ENCODE data around the gene SYCE3.
A peak's percentile ranks its signal among the peaks of the same experiment; 100 is the strongest.
"Not testable (repeated sequence)": the region's sequence is repeated elsewhere in the genome, so short reads cannot be mapped to it uniquely, and the experiment has no call there.

The SYCE3 gene

GRCh38 chr22:50529416-50529896, 33.3 kb downstream of the SYCE3 start:
- no peak for DNase-seq

DNA sequence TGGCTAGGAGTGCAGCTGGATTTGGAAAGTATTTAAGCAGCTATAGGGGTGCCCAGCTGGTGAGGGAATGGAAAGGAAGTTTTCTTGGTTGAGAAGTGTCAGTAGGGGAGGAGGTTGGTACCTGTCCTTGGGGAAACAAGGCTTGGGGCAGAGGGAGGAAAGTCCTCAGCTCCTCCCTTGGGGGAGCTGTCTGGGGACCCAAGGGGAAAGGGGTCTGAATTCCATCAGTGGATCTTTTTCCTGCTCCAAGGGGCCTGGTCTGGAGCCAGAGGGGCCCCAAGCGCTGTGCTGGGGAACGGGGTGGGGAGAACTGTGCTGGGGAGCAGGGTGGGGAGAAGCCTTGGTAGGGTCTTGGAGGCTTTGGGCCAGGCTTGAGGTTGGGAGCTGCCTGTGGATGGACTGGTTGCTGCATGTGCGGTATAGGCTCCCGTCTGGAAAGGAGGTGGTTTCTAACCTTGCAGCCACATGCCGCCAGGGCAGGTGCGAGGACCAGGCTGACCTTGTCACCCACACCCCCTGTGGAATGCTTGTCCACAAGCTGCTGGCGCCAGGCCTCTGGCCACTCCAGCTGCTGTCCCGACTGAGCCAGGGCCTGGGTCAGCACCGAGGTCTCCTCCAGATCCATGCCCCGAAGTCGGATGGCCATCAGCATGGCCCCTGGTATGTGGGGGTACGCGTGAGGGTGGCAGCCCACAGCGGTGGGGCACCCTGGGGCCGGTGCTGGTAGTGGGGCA, 33.9 kb downstream of the SYCE3 start:
- no peak for DNase-seq

DNA sequence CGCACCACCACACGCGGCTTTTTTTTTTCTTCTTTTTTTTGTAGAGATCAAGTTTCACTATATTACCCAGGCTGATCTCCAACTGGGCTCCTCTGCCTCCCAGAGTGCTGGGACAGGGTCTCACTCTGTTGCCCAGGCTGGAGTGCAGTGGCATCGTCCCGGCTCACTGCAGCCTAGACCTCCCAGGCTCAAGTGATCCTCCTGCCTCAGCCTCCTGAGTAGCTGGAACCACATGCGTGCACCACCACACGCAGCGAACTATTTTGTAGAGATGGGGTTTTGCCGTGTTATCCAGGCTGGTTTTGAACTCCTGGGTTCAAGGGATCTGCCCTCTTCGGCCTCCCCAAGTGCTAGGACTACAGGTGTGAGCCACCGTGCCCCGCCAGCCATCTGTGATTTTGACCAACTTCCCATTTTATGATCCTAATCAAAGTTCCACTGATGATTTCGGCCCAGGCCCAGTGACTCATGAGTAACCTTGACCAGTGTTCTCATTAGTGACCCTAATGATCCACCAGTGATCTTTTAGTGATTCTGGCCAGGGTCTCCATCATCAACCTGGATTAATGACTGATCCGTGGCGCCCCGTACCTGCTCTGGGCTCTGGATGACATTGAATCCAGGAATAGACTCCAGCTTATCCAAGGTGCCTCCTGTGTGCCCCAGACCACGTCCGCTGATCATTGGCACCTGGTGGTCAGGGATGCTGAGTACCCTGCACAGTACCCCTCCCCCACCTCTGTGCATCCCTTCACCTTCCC, 34.6 kb downstream of the SYCE3 start:
- DNase-seq = no peak

DNA sequence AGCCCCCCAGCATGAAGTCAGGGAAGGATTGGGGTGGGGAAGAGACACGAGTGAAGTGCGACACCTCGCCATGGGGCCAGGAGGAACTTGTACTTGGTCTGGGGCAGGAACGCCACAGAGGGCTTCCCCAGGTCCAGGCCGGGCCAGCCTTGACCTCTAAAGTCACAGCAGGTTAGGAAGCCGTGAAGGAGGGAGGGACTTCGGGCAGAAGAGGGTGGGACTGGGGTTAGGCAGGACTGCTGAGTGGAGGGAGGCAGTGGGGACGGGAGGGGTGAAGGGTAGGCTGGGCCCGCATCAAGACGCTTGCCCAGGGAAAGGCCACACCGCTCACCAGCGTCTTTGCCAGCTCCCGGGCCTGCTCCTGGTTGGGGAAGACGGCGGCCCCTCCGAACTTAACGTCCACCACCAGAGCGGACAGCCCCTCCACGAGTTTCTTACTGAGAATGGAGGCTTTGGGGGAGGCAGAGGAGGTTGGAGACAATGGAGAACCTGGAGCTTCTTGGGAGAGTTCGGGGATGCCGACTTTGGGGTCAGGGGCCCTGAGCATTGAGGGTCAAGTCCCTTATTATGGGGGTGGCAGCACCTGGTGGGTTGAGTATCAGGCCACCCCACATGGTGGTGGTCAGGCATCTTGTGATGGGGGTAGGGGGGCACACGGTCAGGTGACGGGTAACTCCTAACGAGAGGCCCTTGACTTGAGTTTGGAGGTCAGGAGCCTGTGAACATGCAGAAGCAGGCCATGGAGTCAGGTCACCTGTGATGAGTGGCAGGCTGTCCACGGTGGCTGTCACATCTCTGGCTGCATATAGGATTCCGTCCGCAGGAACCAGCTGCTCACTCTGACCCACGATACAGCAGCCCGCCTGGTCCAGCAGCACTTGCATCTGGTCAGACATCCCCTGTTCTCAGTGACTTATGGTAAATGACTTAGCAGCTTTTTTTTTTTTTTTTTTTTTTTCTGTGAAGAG, 35.6 kb downstream of the SYCE3 start:
- no peak for DNase-seq

- DNase-seq = no peak
Measured at GRCh38 chr22:50526108-50526833, 36.4 kb downstream of the SYCE3 start.

DNA sequence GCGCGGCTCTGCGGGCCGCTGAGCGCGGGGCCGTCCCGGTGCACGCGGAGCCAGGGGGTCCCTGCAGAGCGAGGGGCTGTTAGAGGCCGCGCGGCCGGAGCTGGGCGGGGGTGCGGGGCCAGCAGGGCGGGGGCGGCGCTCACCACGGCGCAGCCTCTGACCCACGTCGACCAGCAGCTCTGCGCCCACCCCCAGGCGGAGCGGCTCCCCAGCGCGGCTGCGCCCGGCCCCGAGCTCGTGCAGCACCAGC, 36.9 kb downstream of the SYCE3 start:
- DNase-seq = no peak

GRCh38 chr22:50525104-50525857, 37.4 kb downstream of the SYCE3 start, which contains the start of gene SCO2:
Gene SCO2 (minus strand): TSS chr22:50525598. CDS start chr22:50524411, 1,187 bp downstream.
- peak; percentile 53 for DNase-seq

DNA sequence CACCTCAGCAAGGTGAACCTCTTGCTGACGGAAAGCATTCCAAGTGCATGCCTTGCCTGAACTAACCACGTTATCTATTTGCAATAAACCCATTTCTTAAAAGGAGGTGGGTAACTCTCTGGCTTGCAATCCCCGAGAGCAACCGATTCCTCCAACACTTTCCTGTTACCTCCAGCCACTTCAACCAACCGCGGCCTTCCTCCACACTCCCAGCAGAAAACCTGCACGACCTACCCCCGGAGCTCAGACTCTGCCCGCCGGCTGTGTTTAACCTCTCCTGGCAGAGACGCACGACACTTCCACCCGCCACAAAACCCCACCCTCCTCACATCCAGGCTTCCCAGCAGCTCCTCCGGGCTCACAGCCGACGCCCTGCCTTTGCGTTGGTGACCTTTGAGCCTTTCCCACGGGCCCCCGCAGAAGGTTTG, 38.0 kb downstream of the SYCE3 start:
- no peak for DNase-seq

- no peak for DNase-seq
Measured at GRCh38 chr22:50523806-50524675, 38.7 kb downstream of the SYCE3 start.

- no peak for DNase-seq
Measured at GRCh38 chr22:50523458-50523805, 39.3 kb downstream of the SYCE3 start.

DNA sequence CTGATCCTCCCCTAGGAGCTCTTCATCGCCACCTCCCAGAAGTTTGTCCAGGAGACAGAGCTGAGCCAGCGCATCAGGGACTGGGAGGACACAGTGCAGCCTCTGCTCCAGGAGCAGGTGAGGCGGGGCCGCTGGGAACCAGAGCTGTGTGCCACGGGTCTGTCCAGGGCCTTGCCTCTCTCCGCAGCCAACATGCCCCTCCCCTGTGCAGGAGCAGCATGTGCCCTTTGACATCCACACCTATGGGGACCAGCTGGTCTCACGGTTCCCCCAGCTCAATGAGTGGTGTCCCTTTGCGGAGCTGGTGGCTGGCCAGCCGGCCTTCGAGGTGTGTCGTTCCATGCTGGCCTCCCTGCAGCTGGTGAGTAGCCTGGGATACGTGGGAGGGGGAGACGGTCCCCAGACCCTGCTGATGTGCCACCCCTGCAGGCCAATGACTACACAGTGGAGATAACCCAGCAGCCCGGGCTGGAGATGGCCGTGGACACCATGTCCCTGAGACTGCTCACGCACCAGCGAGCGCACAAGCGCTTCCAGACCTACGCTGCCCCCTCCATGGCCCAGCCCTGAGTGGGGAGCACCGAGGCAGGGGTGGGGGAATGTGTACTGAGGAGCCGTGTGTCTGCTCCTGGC, 39.8 kb downstream of the SYCE3 start:
- DNase-seq = no peak

DNA sequence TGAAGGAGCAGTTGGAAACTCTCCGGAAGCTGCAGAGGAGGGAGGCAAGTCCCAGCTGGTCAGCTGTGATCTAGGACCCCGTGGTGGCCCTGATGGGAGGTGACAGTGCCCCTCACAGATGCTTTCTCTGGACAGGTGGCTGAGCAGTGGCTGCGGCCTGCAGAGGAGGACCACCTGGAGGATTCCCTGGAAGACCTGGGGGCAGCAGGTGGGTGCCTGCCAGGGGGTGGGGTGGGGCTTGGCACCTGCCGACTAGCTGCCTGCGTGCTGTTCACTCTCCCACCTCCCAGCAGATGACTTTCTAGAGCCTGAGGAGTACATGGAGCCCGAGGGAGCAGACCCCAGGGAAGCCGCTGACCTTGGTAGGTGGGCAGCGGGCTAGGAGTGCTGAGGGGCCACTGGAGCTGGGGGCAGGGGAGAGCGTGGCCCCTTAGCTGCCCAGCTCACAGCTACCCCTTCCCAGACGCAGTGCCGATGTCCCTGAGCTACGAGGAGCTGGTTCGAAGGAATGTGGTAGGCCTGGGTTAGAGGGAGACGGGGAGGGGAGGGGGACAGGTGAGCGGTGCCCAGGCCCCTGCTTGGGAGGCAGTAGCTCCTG, 40.4 kb downstream of the SYCE3 start:
- no peak for DNase-seq

DNA sequence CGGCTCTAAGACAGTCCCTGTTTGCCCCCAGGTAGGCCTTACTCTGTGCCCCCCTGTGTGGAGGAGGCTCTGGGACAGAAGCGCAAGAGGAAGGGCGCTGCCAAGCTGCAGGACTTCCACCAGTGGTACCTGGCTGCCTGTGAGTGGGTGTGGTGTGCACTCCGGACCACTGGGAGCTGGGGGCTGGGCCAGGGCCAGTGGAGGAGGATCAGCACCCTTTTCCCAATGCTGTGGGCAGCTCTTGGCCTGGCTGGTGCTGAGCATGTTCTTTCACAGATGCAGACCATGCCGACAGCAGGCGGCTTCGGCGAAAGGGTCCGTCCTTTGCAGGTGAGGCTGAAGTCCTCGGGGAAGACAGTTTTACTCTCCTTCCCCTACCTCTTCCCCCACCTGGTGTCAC, 41.0 kb downstream of the SYCE3 start:
- no peak for DNase-seq

GRCh38 chr22:50520826-50521453, 41.8 kb downstream of the SYCE3 start:
- DNase-seq = no peak

DNA sequence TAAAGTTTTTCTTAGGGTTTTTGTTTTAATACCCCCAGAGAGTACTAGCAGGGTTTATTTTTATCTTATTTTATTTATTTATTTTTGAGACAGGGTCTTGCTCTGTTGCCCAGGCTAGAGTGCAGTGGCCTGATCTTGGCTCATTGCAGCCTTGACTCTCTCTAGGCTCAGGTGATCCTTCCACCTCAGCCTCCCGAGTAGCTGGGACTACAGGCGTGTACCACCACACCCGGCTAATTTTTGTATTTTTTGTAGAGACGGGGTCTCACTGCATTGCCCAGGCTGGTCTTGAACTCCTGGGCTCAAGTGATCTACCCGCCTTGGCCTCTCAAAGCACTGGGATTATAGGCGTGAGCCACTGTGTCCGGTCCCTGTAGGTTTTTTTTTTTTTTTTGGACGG, 42.5 kb downstream of the SYCE3 start:
- DNase-seq = not testable (repeated sequence)

DNA sequence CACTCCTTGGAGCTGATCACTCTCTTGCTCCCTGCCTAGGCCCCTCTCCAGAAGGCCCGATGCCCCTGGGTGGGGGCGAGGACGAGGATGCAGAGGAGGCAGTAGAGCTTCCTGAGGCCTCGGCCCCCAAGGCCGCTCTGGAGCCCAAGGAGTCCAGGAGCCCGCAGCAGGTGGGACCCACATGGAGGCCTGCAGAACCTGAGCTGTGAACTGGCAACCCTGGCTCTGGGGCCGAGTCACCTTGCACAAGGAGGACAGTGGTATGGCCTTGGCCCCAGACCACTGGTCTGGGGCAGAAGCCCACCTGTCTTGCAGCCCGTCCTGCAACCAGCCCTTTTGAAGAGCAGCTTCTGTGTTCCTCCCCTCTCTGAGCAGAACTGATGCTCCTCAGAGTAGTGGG, 43.6 kb downstream of the SYCE3 start:
- no peak for DNase-seq

- DNase-seq = no peak
Measured at GRCh38 chr22:50518606-50519005, 44.1 kb downstream of the SYCE3 start.

GRCh38 chr22:50517495-50518260, 45.0 kb downstream of the SYCE3 start:
- no peak for DNase-seq

DNA sequence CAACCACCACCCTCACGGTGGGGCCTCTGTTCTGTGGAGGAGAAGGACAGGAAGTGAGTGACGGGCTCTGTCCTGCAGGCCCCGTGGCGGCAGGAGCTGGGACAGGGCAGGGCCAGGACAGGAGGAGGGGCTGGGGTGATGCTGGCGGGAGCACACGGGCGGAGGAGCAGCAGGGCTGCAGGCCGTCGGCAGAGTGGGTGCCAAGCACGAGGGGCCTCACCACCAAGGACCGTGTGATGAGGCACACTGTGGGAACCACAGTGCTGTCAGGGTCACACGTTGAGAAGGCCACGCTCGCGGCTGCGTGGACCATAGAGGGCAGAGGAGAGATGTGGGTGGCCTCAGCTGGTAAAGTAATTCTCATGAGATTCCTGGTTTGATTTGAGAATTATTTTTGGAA, 45.8 kb downstream of the SYCE3 start:
- DNase-seq = no peak

All from NCI-H2029 treated with DMSO at 0.1 percent for 48 hours (cell line).